NCI-H748 (cell line): ENCODE measurements around the gene E2F2.

Source experiments
- DNase-seq: peaks from one replicate; lab custom pipeline; 2025; ENCODE audit not compliant: unreplicated experiment; lab: John Stamatoyannopoulos, UW

The E2F2 gene

DNA sequence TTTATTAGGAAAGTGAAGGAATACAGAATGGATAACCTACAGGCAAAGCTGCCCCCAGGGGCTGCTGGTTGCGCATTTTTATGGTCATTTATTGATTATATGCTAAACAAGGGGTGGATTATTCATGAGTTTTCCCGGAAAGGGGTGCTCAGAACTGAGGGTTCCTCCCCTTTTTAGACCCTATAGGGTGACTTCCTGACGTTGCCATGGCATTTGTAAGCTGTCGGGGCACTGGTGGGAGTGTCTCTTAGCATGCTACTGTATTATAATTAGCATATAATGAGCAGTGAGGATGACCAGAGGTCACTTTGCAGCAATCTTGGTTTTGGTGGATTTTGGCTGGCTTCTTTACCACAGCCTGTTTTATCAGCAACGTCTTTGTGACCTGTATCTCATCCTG lies 41.2 kb downstream of the E2F2 start:
- no peak for DNase-seq

- no peak for DNase-seq
These were observed 46.1 kb downstream of the E2F2 start for GRCh38 chr1:23485002-23485332.

- DNase-seq = peak; percentile 86
These were observed 46.6 kb downstream of the E2F2 start for GRCh38 chr1:23484253-23485001.

GRCh38 chr1:23483321-23484252 lies 47.4 kb downstream of the E2F2 start, which contains the start of gene ASAP3:
Gene ASAP3 (minus strand): TSS chr1:23484179. CDS start chr1:23484133, 46 bp downstream.
- DNase-seq = peak; percentile 26

GRCh38 chr1:23481904-23482303 lies 49.1 kb downstream of the E2F2 start:
- no peak for DNase-seq

- no peak for DNase-seq
These were observed 49.9 kb downstream of the E2F2 start for GRCh38 chr1:23481026-23481597.

- no peak for DNase-seq
These were observed 50.6 kb downstream of the E2F2 start for GRCh38 chr1:23480187-23481025.

GRCh38 chr1:23479666-23479941 lies 51.4 kb downstream of the E2F2 start:
- DNase-seq = no peak

DNA sequence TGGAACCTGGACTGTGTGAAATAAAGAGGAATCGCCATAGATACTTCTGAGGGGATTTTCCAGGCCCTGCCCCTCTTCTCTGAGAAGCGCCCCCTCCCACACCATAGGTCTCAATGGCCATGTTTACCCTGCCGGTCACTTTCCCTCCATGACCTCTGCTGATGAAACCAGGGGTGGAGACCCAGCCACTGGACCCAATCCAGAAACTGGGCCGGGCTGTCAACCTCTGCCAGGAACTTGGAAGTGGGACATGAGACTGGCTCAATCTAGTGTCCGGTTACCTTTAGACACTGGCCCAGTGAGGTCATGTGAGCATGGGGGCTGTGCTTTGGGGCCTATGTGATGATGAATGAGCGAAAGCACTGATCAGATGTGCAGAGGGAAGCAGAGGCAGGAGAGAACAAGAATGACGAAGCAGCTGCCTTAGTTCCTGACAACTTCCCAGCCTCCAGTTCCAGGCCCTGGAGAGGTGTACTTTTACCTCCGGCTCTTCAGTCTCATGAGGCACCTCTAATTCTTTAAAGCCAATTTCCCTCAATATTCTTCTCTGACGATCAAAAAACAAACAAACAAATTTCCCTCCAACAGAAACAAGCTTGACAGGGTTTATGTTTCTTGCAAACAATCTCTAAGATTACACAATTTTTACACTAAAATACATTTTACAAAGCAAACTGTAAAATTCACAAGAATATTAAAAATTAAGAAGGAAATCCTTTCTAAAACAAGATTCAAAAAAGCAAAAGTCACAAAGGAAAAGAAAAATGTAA lies 52.0 kb downstream of the E2F2 start:
- DNase-seq = no peak

GRCh38 chr1:23477359-23478144 lies 53.5 kb downstream of the E2F2 start:
- DNase-seq = no peak

GRCh38 chr1:23475641-23476040 lies 55.4 kb downstream of the E2F2 start:
- no peak for DNase-seq

DNA sequence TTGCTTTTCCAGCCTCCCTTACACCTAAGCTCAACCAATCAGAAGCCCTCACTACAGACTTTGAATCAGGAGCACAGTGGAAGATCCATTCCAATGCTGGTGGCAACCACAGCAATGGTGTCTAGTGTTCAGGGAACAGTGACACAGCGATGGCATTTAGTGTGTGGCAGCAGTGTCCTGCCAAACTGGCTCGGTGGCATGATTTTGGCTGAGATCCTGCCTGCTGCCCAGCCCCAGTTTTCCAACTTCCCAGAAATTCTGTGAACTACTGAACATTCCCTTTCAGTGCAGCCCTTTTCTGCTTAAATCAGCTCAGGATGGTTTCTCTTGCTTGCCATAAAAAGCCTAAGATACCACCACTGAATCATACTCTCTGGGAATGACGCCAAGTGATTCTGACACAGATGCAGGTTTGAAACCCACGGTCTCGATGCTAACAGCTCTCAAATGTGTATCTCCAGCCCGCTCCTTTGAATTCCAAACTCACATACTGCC lies 55.9 kb downstream of the E2F2 start:
- DNase-seq = no peak

DNA sequence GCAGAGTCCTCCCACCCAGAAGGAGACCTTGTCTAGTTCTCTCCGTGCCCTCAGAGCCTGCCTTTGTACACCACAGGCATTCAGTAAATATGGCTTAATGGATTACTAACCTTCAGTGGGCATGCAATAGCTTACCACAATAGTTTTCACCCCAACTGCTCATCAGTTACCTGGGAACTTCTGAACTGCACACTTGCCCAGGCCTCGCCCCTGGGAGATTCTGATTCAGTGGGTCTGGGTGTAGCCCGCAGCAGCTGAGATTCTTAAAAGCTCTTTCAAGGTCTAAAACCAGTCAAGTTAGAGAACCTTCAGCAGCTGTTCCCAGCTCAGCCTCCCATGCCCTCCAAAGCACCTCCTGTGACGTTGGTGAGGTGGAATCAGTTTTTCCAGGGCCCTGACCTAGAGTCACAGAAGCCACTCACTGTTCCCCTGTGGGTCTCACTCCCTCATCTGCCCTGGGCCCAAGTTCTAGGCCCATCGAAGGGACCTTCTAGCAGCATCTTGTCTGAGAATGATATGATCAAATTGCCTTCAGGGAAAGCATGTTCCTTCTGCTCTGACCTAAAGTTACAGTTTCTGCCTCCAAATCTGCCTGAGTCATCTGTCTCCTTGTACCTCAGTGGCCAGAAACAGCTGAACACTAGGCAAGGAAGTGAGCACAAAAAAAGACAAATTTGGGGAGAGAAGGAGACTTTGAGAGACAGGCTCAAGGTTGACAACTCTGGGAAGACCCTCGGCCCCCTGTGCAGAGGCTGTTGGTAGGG lies 57.8 kb downstream of the E2F2 start:
- DNase-seq = no peak

GRCh38 chr1:23472351-23473036 lies 58.5 kb downstream of the E2F2 start:
- no peak for DNase-seq

GRCh38 chr1:23471473-23472075 lies 59.5 kb downstream of the E2F2 start:
- no peak for DNase-seq

GRCh38 chr1:23470282-23471070 lies 60.6 kb downstream of the E2F2 start:
- no peak for DNase-seq
